HG03064 (cell line): ENCODE results near the gene ANKRD55.
"Not testable (repeated sequence)": the region's sequence is repeated elsewhere in the genome, so short reads cannot be mapped to it uniquely, and the experiment has no call there.

Experiments used
- ATAC-seq: cut with Tn5 transposase; IDR thresholded peaks from one replicate; pipeline ENCODE4 v1.9.1; 2021; ENCODE audit warnings: low read depth; ENCODE audit not compliant: unreplicated experiment

ANKRD55 gene

GRCh38 chr5:56255502-56255901, 22.4 kb upstream of the ANKRD55 start:
- no peak for ATAC-seq

DNA sequence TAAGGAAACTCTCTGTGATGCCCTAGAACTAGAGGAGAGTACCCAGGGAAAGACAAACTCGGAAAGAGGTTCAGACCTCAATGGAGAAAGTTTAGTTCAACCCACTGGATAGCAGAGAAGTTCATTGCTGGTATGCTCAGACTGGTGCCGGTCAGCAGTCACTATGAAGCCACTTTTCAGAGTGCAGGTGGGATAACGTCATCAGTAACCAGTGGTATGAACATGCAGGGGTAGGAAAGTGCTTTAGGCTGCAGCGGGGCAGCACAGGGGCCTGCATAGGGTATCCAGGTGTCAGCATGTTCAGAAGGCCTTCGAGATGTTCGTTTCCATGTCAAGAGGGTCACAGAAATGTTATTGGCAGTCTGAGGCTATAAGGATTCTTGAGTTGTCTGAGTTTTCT, 20.8 kb upstream of the ANKRD55 start:
- no peak for ATAC-seq

GRCh38 chr5:56253126-56253525, 20.0 kb upstream of the ANKRD55 start:
- ATAC-seq: no peak

DNA sequence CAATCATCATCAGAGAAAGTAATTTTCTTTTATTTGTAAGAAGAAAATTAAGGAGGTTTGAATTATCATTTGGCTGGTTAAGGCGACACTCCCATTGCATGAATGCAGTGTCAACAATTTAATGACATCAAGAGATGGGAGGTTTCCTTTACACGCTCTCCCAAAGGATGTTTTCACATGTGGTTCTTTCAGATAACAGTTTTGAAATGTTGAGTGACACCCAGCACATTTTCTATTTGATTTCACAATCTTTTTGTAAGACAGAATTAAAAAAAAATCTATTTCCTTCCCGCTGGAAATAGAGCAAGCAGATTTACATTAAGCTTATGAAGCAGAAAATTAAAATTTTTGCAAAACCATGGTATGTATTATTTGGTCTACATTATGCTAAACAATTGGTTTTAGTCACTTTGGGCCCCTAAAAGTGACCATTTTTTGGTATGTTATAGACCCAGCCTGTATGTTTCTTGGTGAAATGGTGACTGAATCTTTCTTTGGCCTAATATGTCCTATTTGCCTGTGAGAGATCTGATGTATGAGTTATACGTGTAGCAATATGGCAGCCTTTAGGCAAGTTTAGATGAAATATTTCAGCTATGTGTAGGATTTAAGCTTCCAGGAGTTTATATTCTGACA, 18.9 kb upstream of the ANKRD55 start:
- ATAC-seq: no peak

GRCh38 chr5:56251440-56251839, 18.3 kb upstream of the ANKRD55 start:
- ATAC-seq: no peak

- ATAC-seq: no peak
These were observed 16.9 kb upstream of the ANKRD55 start for GRCh38 chr5:56250011-56250410.

DNA sequence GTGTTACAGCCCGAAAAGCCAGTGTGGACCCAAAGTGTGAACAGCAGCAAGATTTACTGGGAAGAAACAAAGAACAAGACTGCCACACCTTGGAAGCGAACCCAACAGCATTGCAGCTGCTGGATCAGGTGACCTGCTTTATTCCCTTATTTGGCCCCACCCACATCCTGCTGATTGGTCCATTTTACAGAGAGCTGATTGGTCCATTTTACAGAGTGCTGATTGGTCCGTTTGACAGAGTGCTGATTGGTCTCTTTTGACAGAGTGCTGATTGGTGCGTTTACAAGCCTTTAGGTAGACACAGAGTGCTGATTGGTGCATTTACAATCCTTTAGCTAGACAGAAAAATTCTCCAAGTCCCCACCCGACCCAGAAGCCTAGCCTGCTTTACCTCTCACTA, 16.0 kb upstream of the ANKRD55 start:
- ATAC-seq: not testable (repeated sequence)

GRCh38 chr5:56247592-56247991, 14.5 kb upstream of the ANKRD55 start:
- ATAC-seq: no peak

GRCh38 chr5:56246769-56247168, 13.6 kb upstream of the ANKRD55 start:
- no peak for ATAC-seq

DNA sequence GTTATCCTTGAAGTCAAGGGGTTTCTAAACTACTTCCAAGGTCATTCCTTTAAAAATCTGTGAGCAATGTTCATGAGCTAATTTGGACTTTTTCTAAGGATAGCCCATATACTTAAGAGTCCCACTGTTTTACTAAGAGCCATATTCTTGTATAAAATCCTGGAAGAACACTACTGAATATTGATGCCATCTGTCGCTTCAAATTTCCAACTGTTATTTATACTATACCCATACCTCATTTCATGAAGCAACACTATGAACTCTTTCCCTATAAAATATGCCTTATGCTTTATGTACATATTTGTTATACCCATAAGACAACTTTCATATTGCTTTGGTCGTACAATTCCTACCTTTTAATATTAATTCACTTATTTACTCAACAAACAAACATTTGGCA, 12.4 kb upstream of the ANKRD55 start:
- no peak for ATAC-seq

DNA sequence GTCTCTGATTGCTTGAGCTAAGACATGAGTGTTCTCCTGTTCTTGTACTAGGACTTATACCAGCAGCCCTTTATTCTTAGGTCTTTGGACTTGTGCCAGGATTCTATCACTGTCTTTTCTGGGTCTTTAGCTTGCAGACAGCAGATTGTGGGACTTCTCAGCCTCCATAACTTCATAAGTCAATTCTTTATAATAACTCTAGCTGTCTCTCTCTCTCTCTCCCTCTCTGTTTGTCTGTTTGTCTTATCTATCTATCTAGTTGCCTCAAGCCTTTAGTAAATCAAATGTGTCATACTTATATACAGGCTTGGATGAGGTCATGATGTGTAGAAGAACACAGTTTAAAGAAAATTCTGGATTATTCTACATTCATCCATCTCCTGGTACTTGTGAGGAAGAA, 11.5 kb upstream of the ANKRD55 start:
- no peak for ATAC-seq

- ATAC-seq: not testable (repeated sequence)
These were observed 9.1 kb upstream of the ANKRD55 start for GRCh38 chr5:56242271-56242670.

DNA sequence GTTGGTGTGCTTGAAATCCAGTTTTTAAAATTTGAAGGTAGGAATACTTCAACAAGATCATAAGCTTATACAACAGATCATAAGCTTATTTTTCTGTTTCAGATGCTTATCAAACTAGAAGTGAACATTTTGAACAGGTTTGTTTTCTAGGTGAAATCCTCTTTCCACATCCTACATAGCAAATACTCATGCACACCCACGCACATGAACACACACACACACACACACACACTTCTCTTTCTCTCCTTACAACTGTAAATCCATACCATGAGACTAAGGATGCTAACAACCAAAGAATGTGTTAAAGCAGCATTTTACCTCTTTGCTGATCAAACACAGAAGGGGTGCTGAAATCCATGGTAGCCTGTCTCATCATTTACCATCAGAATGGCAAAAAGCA, 592 bp downstream of the ANKRD55 start:
- ATAC-seq: no peak

- ATAC-seq: no peak
These were observed 2.6 kb downstream of the ANKRD55 start for GRCh38 chr5:56230576-56230975.

- ATAC-seq: no peak
These were observed 4.0 kb downstream of the ANKRD55 start for GRCh38 chr5:56229111-56229510.

GRCh38 chr5:56228631-56229030, 4.5 kb downstream of the ANKRD55 start:
- ATAC-seq: no peak

- no peak for ATAC-seq
These were observed 5.4 kb downstream of the ANKRD55 start for GRCh38 chr5:56227691-56228090.

- not testable (repeated sequence) for ATAC-seq
These were observed 9.8 kb downstream of the ANKRD55 start for GRCh38 chr5:56223298-56223697.

DNA sequence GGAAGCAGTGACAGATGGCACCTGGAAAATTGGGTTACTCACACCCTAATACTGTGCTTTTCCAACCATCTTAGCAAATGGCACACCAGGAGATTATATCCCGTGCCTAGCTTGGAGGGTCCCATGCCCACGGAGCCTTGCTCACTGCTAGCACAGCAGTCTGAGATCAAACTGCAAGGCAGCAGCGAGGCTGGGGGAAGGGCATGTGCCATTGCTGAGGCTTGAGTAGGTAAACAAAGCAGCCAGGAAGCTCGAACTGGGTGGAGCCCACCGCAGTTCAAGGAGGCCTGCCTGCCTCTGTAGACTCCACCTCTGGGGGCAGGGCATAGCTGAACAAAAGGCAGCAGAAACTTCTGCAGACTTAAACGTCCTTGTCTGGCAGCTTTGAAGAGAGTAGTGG, 11.5 kb downstream of the ANKRD55 start:
- not testable (repeated sequence) for ATAC-seq

- no peak for ATAC-seq
These were observed 17.9 kb downstream of the ANKRD55 start for GRCh38 chr5:56215019-56215830.

- ATAC-seq: not testable (repeated sequence)
These were observed 19.1 kb downstream of the ANKRD55 start for GRCh38 chr5:56213886-56214535.
